Measurements from ENCODE around the gene NSMF. TPM values are rescaled to one million over a fixed set of nuclear protein-coding genes. Genes with fewer than 3 reads are reported as not detected.

Gene NSMF
- polyA plus RNA-seq, 1 of the 3 experiments (the other 2 are of a cell fraction): 58.8 TPM

DNA sequence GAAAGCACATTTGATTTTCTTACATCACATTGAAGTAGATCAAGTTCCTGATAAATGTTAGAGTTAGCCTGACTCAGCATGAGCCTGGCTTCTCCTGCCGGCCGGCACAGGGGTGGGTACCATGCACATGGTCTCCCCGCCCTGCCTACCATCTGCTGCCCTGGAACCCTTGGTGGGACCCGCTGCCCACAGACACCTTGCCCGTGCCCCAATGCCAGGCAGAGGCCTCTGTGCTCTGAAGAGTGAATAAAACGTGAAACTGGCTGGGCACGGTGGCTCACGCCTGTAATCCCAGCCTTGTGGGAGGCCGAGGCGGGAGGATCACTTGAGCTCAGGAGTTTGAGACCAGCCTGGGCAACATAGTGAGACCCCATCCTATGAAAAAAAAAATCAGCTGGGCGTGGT is 53.5 kb downstream of the NSMF start:
- Histone ChIP-seq H3K9me2 (no peaks in the 10 kb centered on the region), H2AFZ (ENCODE audit: low read depth) (no peak overlapping the region), H3K27me3 (ENCODE audit: insufficient read depth) (no peaks in the 10 kb centered on the region), H4K20me1 (ENCODE audit: insufficient read depth) (no peaks in the 10 kb centered on the region), H3K9ac (no peak overlapping the region), H3F3A (replicated peaks; ENCODE audit: insufficient read depth) (peaks cover 7% of the 10 kb centered on the region), H3K79me2 (ENCODE audit: insufficient read depth) (peaks cover 4% of the 10 kb centered on the region; the same call in 1 of the 2 replicates), H3K36me3 (replicated peaks in 1 of 2; ENCODE audit: control insufficient read depth in 1 of 2, insufficient read depth in 2 of 2, low read length in 1 of 2) (no peaks in the 10 kb centered on the region), H3K4me3 (ENCODE audit: low read depth in 2 of 2, low read length in 1 of 2) (no peak overlapping the region; a peak in 1 of 4 replicates), H3K27ac (ENCODE audit: low read depth in 2 of 2, low read length in 1 of 2) (no peak overlapping the region; a peak in 1 of 4 replicates), H3K4me2 (peak overlapping the region; percentile 11; the same call in 1 of the 2 replicates), H3K9me3 (no peaks in the 10 kb centered on the region), H3K4me1 (ENCODE audit: control insufficient read depth in 1 of 2, insufficient read depth in 2 of 2, low read depth in 1 of 2, low read length in 1 of 2) (peaks cover 7 to 8% of the 10 kb centered on the region in 2 experiments; a peak in 2 of 4 replicates)
- DNase-seq: no peak
- CTCF ChIA-PET: interaction anchor here (1.5 kb wide), 1 partner anchor 119 kb away, joined by 5 read pairs; no protein-coding TSS in a partner anchor
- TF ChIP-seq RCOR1 (IDR thresholded peaks at IDR 0.05; ENCODE audit: low read length): no peak
- TF ChIP-seq, protein P1, sequence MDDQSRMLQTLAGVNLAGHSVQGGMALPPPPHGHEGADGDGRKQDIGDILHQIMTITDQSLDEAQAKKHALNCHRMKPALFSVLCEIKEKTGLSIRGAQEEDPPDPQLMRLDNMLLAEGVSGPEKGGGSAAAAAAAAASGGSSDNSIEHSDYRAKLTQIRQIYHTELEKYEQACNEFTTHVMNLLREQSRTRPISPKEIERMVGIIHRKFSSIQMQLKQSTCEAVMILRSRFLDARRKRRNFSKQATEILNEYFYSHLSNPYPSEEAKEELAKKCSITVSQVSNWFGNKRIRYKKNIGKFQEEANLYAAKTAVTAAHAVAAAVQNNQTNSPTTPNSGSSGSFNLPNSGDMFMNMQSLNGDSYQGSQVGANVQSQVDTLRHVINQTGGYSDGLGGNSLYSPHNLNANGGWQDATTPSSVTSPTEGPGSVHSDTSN (IDR thresholded peaks at IDR 0.05): 0 out of 2 replicates have a peak, but pooled peaks have one; percentile 11
- WGBS (ENCODE audit: low lambda C conversion rate): 84% methylated on average over 10 of the region's 11 CpGs
- POLR2A ChIA-PET: no interaction called here

DNA sequence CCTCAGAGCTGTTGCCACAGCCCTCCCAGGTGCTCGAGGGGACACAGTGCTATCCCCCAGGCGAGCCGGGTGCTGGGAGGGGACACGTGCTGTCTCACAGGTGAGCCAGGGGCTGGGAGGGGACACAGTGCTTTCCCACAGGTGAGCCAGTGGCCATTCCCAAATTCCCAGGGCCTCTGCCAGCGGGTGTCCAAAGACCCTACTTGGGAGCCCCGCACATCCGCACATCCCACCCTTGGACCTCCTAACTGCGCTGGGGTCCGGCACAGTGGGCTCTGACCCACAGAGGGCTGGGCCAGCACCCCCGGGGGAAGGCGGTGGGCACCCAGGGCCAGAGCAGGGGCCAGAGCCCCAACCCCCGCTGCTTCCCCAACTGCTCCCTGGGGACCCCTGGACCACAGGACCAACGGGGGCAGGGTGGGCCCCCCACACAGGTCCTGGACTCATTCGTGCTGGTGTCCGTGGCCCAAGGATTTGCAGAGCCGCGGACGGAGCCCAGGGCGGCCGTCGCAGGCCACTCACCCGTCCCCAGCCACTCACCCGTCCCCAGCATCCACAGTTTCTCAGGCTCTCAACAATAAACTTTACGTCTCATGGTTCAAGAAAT is 54.1 kb downstream of the NSMF start:
- CTCF ChIA-PET: interaction anchor here (1.4 to 1.7 kb wide), 3 partner anchors 13 to 118 kb away, joined by 3 to 9 read pairs (median 5); partner anchors contain the start of gene NRARP

More for the DNA sequence above, 54.1 kb downstream of the NSMF start:
- peaks cover 7% of the 10 kb centered on the region for H3F3A ChIP-seq (replicated peaks; ENCODE audit: insufficient read depth)
- no peak overlapping the region; a peak in 1 of 4 replicates for H3K27ac ChIP-seq (ENCODE audit: low read depth in 2 of 2, low read length in 1 of 2)
- H3K36me3 ChIP-seq (replicated peaks in 1 of 2; ENCODE audit: control insufficient read depth in 1 of 2, insufficient read depth in 2 of 2, low read length in 1 of 2): no peaks in the 10 kb centered on the region
- 0 out of 2 replicates have a peak overlapping the region, but pooled peaks have one; percentile 11 for H3K4me2 ChIP-seq
- POLR2A ChIA-PET: no interaction called here
- no peak overlapping the region for H3K9ac ChIP-seq
- no peak for DNase-seq
- no peaks in the 10 kb centered on the region for H4K20me1 ChIP-seq (ENCODE audit: insufficient read depth)
- no peak overlapping the region; a peak in 1 of 4 replicates for H3K4me3 ChIP-seq (ENCODE audit: low read depth in 2 of 2, low read length in 1 of 2)
- WGBS (ENCODE audit: low lambda C conversion rate): 96% methylated on average over 14 of the region's 24 CpGs
- TF ChIP-seq RAD21 (IDR thresholded peaks at IDR 0.05; ENCODE audit: low read length): no peak
- TF ChIP-seq GATA2 (CRISPR knock-in tag; IDR thresholded peaks at IDR 0.05): no peak
- no peak for TF ChIP-seq POLR2AphosphoS5 (IDR thresholded peaks at IDR 0.05; ENCODE audit: low read depth, low read length)
- TF ChIP-seq, protein P2, sequence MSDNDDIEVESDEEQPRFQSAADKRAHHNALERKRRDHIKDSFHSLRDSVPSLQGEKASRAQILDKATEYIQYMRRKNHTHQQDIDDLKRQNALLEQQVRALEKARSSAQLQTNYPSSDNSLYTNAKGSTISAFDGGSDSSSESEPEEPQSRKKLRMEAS (IDR thresholded peaks at IDR 0.05; ENCODE audit: low read depth): no peak
- no peak for TF ChIP-seq ELF1 (IDR thresholded peaks at IDR 0.05)
- TF ChIP-seq, protein P3, sequence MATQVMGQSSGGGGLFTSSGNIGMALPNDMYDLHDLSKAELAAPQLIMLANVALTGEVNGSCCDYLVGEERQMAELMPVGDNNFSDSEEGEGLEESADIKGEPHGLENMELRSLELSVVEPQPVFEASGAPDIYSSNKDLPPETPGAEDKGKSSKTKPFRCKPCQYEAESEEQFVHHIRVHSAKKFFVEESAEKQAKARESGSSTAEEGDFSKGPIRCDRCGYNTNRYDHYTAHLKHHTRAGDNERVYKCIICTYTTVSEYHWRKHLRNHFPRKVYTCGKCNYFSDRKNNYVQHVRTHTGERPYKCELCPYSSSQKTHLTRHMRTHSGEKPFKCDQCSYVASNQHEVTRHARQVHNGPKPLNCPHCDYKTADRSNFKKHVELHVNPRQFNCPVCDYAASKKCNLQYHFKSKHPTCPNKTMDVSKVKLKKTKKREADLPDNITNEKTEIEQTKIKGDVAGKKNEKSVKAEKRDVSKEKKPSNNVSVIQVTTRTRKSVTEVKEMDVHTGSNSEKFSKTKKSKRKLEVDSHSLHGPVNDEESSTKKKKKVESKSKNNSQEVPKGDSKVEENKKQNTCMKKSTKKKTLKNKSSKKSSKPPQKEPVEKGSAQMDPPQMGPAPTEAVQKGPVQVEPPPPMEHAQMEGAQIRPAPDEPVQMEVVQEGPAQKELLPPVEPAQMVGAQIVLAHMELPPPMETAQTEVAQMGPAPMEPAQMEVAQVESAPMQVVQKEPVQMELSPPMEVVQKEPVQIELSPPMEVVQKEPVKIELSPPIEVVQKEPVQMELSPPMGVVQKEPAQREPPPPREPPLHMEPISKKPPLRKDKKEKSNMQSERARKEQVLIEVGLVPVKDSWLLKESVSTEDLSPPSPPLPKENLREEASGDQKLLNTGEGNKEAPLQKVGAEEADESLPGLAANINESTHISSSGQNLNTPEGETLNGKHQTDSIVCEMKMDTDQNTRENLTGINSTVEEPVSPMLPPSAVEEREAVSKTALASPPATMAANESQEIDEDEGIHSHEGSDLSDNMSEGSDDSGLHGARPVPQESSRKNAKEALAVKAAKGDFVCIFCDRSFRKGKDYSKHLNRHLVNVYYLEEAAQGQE (IDR thresholded peaks at IDR 0.05; ENCODE audit: low read depth, low read length): no peak
- TF ChIP-seq, protein P4, sequence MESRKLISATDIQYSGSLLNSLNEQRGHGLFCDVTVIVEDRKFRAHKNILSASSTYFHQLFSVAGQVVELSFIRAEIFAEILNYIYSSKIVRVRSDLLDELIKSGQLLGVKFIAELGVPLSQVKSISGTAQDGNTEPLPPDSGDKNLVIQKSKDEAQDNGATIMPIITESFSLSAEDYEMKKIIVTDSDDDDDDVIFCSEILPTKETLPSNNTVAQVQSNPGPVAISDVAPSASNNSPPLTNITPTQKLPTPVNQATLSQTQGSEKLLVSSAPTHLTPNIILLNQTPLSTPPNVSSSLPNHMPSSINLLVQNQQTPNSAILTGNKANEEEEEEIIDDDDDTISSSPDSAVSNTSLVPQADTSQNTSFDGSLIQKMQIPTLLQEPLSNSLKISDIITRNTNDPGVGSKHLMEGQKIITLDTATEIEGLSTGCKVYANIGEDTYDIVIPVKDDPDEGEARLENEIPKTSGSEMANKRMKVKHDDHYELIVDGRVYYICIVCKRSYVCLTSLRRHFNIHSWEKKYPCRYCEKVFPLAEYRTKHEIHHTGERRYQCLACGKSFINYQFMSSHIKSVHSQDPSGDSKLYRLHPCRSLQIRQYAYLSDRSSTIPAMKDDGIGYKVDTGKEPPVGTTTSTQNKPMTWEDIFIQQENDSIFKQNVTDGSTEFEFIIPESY (IDR thresholded peaks at IDR 0.05; ENCODE audit: borderline replicate concordance, low read depth): no peak
- TF ChIP-seq MEF2A (IDR thresholded peaks at IDR 0.05; ENCODE audit: borderline replicate concordance, low read depth): no peak
- TF ChIP-seq, protein P5, sequence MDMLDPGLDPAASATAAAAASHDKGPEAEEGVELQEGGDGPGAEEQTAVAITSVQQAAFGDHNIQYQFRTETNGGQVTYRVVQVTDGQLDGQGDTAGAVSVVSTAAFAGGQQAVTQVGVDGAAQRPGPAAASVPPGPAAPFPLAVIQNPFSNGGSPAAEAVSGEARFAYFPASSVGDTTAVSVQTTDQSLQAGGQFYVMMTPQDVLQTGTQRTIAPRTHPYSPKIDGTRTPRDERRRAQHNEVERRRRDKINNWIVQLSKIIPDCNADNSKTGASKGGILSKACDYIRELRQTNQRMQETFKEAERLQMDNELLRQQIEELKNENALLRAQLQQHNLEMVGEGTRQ (IDR thresholded peaks at IDR 0.05; ENCODE audit: borderline replicate concordance, low read depth, low read length): no peak
- TF ChIP-seq, protein P6, sequence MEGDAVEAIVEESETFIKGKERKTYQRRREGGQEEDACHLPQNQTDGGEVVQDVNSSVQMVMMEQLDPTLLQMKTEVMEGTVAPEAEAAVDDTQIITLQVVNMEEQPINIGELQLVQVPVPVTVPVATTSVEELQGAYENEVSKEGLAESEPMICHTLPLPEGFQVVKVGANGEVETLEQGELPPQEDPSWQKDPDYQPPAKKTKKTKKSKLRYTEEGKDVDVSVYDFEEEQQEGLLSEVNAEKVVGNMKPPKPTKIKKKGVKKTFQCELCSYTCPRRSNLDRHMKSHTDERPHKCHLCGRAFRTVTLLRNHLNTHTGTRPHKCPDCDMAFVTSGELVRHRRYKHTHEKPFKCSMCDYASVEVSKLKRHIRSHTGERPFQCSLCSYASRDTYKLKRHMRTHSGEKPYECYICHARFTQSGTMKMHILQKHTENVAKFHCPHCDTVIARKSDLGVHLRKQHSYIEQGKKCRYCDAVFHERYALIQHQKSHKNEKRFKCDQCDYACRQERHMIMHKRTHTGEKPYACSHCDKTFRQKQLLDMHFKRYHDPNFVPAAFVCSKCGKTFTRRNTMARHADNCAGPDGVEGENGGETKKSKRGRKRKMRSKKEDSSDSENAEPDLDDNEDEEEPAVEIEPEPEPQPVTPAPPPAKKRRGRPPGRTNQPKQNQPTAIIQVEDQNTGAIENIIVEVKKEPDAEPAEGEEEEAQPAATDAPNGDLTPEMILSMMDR (IDR thresholded peaks at IDR 0.05): no peak
- TF ChIP-seq, protein P7, sequence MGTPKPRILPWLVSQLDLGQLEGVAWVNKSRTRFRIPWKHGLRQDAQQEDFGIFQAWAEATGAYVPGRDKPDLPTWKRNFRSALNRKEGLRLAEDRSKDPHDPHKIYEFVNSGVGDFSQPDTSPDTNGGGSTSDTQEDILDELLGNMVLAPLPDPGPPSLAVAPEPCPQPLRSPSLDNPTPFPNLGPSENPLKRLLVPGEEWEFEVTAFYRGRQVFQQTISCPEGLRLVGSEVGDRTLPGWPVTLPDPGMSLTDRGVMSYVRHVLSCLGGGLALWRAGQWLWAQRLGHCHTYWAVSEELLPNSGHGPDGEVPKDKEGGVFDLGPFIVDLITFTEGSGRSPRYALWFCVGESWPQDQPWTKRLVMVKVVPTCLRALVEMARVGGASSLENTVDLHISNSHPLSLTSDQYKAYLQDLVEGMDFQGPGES (IDR thresholded peaks at IDR 0.05; ENCODE audit: low read depth, low read length): no peak
- TF ChIP-seq GABPA (IDR thresholded peaks at IDR 0.05; ENCODE audit: low read depth): no peak
- H3K27me3 ChIP-seq (ENCODE audit: insufficient read depth): no peaks in the 10 kb centered on the region
- H3K9me2 ChIP-seq: no peaks in the 10 kb centered on the region
- H3K9me3 ChIP-seq: no peaks in the 10 kb centered on the region
- H3K79me2 ChIP-seq (ENCODE audit: insufficient read depth): no peaks in the 10 kb centered on the region
- H2AFZ ChIP-seq (ENCODE audit: low read depth): no peak overlapping the region
- H3K4me1 ChIP-seq (ENCODE audit: control insufficient read depth in 1 of 2, insufficient read depth in 2 of 2, low read depth in 1 of 2, low read length in 1 of 2): peaks cover 6 to 7% of the 10 kb centered on the region in 2 experiments; a peak in 2 of 4 replicates
